NCI-H2196 treated with DMSO at 0.1 percent for 48 hours (cell line): ENCODE results near the gene VASN.

Experiments used
- DNase-seq: peaks from one replicate; lab custom pipeline; 2025; ENCODE audit not compliant: unreplicated experiment; lab: John Stamatoyannopoulos, UW

Gene VASN

DNA sequence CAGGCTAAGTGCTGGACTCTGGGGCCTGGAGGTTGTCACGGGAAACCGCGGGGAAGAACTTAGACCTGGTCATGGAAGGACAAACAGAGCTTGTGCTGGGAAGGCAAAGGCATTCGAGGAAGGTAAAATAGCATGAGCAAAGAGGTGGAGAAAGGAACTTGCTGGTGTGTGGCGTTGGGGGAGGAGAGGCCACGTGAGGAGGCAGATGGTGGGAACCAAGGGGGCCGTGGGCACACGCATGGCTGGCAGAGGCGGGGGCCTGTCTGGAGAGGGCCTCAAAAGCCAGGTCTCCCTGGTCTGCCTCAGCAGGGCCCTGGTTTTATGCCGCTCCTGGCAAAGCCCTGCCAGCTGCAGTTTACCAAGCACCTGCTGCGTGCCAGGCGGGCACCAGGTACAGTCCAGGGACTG, 29.4 kb downstream of the VASN start:
- no peak for DNase-seq

DNA sequence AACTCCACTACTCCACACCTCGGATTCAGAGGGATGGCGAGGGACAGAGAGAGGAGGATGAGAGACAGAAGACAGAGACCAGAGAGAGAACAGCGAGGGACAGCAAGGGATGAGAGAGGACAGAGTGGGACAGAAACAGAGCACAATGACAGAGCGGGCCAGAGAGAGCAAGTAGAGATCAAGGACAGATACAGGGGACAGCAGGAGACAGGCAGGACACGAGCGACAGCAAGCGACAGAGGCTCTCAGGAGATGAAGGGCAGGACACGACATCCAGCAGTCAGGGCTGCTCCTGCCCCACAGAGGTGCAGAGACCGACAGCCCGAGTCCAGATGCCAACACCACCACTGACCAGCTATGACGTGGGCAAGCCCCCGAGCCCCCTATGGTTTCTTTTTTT, 29.9 kb downstream of the VASN start:
- DNase-seq: no peak

DNA sequence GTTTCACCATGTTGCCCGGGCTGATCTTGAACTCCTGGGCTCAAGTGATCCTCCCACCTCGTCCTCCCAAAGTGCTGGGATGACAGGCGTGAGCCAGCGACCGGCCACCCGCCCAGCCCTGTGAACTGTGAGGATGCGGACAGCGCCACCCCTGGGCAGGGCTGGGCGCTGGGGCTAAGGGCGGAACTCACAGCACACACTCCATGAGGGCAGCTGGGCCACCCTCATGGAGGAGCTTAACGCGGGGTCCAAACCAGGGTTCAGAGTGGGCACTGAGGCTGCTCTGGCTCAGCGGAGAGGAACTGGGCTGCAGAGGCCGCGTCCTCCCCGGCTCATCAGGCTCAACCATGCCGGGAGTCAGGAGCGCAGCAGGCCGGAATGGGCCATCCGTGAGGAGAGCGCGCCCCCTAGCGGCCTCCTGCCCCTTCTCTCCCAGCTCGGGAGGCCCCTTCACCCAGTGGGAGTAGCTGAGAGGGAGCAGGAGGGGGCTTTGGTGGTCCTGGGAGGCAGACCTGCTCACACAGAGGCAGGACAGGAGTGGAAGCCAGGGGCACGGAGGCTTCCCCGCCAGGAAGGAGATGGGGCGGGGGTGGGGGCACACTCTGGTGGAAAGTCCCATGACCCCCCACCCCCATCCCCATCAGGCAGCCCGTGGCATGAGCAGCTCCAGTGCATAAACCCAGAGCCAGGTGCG, 30.9 kb downstream of the VASN start:
- DNase-seq: peak; percentile 35

DNA sequence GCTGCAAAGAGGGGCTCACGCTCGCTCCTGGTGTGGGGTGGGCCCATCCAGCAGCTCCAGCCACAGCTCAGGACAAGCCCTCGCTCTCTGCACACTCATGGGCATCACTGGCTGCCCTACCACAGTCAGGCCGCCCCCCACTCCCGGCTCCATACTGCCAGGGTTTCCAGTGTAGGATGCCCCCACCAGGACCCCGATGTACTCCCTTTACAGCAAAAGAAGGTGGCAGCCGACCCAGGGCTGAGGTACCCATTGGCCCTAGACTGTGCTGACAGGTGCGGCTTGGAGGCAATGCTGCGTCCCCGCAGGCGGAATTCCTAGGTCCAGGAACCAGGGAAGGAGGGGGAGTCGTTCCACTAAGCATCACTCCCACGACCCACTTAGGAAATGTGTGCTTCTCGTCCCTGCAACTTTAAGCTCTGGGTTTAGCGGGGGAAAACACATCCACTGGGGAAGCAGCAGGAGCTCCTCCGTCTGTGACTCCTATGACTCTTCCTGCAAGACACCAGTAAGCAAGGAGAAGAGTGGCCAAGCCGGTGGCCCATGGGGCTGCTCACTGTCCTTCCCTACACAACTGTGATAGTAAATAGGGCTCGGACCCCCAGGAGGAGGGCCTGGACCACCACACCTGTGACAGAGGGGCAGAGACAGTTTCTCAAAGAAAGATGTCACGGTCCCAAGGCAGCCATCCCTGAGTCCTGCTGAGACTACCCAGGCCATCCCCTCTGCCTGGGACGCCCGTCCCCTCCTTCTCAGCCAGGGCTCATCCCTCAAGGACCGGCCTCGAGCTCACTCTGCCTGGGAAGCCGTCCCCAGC, 31.7 kb downstream of the VASN start:
- DNase-seq: no peak

DNA sequence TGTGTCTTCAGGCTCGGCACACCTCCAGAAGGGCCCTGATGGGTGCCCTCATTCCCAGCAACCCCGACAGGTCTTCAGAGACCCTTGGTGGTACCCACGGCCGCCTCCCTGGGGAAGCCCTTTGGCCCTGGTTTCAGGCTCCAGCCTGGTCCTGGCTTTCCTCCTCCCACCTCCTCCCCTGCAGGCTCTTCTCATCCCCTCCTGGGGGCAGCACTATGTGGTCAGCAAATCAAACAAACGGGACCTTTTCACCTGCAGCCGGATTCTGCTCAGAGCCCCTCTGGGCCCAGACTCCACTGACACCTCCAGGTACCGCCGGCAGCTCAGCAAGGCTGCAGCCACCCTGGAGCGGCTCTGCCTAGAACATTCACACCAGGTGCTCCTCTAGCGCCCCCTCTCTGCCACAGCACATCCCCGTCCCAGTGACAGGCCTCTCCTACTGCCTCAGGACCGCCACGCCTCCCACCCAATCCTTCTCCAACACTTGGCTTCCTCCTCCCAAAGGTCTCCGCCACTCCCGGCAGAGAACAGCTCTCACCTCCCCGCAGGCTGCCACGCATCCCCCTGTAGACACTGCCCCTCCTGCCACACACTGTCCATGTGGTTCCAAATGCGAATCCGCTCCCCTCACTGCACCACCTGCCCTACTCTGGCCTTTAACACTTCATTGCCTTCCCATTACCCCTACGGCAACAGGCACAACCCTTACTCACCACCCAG, 32.8 kb downstream of the VASN start:
- DNase-seq: peak; percentile 79

DNA sequence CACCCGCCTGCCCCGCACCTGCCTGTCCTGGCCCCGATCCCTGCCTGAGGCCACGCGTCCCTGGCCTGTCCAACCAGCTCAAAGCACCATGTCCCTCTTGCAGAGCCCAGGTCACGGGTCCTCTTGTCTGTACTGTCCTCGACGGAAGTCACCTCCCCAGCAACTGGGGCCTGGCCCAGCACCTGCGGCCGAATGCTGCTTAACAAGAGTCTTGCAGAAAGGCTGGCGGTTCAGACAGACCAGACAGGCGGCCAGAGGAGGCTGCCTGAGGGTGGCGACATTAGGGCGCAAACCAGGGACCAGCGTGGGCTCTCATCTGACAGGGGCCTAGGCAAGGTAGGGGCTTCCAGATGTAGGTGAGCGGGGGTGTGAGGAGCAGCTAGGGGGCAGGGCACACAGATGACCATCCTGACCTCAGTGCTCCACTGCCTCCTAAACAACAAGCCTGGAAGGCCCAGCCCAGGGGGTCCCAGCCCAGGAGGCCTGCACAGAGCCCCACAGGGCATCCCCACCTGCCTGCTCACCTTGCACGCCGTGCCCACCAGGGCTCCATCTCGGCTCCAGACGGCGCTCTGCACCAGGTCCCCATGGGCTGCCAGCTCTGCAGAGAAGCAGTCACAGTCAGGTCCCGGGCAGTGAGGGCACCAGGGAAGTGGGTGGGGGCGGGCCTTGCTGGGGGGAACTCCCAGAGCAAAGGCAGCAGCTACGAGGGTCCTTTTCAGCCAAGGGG, 33.5 kb downstream of the VASN start:
- no peak for DNase-seq

DNA sequence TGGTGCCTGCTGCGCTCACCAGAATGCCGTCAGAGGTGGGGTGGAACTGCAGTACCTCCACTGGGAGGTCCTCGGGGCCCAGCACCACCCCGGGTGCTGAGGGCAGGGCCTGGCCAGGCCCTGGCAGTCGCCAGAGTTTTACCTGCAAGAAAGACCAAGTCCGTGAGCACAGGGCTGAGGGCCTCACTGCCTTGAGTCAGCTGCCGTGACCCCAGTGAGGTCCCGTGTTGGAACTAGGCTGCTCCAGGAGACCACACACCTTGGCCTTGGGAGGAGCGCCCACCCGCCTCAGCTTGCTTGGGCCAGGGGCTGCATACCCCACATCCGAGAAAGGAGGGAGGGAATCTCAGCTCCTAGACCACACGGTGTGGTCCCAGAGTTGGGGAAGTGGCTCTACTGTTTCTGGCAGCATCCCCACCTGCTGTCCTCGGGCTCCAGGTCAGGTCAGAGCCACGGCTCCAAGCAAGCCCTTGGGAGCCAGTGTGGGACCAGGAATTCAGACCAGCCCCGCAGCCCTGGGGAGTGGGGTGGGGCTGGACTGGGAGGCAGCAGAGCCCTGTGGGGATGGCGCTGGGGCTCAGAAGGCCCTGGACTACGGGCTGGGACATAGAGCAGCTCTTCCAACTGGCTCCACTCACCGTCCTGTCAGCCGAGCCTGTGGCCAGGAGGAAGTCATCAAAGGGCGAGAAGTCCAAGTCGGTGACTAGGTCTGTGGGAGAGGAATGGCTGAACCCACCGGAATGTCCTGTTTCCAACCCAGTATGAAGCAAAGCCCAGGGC, 36.1 kb downstream of the VASN start:
- no peak for DNase-seq

DNA sequence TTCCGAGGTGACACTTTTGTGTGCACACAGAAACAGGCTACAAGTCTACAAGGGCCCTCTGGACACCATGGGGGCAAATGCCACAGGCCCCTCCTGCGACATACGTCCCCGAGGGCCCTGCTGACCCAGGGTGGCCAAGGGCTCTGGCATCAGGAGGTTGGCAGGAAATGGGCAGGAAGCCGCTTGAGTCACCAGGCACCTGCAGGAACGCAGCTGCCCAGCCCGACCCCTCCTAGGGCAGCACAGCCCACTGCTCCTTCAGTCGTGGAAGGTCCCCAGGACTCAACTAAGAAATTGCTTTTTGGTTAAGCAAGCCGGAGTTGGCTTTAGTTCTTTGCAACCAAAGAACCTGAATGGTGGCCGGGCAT, 36.7 kb downstream of the VASN start:
- no peak for DNase-seq

DNA sequence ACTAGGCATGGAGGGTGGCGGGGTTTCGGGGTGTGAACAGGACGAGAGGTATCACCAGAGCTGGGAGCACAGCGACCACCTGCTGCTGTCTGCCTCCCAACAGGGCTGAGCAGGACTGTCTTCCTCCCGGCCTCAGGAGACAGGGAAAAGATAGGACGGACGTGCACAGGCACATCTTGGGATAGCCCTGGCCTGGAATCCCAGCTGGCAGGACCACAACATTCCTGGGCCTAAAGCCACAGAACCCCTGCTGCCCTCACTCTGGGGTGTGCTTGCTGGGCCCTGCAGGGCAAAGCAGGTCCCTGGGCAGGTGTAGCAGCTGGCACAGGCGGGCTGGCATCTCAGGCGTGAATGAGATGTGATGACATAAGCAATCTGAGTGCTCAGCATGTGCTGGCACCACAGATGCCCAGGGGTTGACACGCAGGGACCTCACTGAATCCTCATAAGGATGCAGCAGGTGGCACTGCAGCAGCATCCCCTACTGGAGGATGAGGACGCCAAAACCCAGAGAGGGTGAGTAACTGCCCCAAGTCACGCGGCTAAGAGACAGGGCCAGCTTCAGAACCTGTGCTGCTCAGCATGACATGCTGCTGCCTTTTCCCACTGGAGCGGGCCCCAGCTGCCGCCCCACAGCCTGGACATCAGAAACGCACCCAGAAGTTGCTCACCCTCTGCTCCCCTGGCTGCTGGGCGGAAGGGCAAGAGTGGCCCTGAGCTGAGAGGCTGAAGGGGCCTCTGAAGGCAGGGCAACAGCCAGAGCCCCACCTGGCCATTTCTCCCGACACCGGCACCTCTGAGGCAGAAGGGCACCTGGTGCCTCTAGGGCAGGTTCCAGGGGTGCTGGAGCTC, 37.7 kb downstream of the VASN start:
- DNase-seq: peak; percentile 85

DNA sequence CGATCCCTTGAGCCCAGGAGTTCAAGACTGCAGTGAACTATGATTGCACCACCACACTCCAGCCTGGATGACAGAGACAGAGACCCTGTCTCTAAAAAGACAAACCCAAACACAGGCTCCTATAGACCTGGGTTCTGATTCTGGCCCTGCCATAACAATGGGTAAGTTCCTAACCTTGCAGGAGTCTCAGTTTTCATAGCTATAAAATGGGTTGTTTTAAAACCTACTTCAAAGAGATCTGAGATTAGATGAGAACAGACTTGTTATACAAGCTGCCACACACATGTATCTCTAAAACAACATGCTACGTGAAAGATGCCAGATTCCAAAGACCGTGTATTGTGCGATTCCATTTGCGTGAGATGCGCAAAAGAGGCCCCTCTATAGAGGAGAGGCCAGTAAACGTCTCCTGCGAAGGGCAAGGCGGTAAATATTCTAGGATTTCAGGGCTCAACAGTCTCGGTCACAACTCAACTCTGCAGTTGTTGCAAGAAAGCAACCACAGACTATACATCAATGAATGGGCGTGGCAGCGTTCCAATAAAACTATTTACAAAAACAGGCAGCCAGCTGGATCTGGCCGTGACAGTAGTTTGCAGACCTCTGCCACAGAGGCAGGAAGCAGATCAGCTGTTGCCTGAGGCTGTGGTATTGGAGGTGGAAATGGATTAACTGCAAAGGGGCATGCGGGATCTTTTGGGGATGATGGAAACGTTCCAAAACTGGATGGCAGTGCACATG, 38.9 kb downstream of the VASN start:
- DNase-seq: peak; percentile 40

DNA sequence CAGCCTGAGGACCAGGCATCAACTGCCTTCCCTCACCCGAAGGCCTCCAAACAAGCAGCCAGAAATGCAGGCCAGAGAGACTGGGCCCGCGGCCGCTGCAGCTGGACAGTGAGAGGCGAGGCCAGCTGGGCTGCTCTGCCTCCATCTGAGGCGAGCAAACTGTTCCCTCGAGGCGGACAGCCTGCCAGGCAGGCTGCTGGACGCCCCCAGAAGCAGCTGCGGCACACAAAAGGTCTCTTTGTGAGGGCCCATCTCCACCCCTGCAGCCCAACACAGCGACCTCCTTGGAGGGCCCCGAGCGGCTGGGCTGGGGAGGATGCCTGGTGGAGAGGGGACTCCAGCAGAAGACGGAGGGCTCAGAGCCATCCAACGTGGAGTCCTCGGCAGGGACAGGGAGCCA, 40.0 kb downstream of the VASN start:
- DNase-seq: no peak

DNA sequence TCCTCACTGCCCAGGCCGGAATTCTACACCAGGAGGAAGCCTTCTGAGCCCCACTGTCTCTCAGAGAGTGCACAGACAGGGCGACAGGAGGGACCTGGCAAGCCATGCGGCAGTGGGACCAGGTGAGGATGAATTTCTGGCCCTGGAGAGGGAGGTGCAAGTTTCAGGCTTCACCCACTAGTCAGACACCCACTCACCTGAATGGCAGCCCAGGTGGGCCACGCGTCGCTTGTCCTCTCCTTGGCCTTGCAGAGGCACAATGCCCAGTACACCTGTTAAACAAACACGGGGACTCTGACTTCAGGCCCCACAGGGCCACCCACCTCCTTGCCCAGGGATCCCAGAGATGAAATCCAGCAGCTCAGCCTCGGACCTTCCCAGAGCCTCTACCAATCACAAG, 40.5 kb downstream of the VASN start:
- no peak for DNase-seq

DNA sequence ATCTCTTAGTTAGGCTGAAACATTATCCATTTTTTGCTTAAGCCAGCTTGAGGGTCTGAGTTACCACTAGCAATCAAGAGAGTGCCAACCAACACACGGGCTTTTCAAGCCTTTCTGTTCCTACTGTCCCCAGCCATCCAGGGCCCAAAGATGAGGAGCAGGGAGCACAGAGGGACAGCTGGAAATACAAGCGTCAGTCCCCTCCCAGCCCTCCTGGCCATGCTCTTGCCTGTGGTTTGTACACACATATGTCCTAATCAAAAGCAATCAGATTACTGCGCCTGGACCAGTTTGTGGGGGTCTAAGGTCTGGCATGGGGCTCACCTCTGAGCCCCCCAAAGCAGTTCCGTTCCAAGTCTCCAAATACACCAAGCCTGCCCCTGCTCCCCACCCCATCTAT, 41.2 kb downstream of the VASN start:
- DNase-seq: no peak

DNA sequence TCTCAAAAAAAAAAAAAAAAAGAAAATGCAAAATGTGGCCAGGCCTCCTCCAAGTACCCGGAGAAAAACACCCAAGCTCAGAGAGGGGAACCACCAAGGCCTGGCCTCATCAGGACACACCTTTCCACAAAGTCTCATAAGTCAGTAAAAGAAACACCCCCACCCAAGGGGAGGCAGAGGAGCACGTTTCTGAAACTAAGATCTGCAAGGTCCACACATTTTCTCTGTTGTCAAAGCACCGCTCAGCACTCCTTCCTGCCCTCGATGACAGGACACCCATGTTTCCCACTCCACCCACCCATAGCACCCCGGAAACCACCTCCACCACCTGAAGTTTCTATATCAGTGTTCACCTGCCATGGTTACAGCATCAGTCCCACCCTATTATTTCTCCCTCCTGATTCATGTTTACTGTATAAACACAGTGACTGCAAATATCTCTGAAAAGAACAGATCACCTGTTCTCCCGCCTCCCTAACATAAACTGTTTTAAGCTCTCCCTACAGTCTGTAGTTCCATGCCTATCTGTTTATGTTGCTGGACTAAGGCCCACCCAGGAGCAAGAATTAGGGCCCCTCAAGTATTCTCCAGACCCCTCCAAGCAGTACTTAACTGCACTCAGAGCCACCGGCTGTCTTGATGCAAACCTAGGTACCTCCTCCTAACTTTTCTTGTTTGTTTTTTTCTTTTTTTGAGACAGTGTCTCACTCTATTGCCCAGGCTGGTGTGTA, 42.7 kb downstream of the VASN start:
- DNase-seq: peak; percentile 57

DNA sequence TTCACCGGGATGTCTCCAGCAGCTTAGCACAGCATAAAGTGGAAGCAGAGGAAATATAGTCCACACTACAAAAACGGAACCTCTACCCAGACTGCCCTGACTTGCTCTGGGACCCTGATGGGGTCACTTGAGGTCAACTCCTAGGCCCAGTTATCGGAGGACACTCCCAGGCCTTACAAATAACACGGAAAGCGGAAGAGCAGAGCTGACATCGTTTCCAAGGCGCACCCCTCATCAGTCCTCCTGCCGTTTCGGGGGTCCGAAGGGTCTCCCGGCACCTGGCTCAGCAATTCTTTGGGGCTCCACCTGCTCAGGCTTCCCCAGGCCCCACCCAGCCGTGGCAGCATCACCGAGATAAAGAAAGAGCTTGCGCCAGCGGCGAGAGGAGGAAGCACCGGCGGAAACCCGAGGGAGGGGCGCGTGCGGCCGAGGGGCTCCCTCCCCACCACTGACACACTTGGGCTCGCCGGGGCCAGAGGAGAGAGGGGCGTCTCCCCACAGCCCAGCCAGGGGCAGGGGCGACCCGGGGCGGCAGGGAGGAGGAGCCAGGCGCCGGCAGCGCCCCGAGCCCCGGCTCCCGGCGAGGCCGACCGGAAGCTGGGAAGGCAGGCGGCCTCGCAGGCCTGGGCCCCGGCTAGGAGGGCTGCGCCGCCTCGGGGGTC, 44.0 kb downstream of the VASN start:
- DNase-seq: no peak

DNA sequence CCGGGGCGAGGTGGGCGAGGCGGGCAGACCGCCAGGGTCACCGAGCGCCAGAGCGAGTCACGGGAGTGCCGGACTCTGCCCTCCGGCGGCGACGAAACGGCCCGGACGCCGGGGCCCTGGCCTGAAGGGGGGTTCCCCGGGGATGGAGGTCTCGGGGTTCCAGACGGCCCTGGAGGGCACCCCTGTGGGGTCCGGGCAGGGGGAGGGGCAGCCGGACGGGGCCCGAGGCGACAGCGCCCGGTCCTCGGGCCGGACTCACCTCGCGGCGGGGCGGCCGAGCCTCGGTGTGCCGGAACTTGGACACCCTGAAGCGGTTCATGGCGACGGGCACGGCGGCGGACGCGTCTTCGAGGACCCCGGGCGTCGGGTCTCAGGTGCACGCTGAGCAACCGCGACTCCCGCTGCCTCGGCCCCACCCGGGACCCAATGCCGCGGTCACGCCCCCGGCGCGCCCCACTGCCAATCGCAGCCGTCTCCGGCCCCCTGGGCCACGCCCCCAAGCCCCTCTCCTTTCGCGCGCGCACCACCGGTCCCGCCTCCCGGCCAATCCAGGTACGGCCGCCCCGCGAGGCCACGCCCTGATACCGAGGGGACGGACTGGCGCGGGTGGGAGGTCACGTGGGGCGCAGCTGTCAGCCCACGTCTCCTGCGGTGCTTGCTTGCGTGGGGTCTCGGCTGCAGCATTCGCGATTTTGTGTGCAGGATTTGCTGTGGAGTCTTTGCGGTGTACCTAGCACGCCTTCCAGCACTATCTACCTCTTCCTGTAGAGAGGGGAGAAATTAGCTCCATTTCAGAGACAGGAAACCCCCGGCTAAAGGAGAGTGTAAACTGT, 44.8 kb downstream of the VASN start, which contains the start of gene CORO7:
Gene CORO7 (minus strand): TSS at position 397 of the 833 bp plus-strand sequence. CDS start 78 bp downstream, at position 319.
- DNase-seq: peak; percentile 92
